ENCODE data around the gene LY6G6C.

DNA sequence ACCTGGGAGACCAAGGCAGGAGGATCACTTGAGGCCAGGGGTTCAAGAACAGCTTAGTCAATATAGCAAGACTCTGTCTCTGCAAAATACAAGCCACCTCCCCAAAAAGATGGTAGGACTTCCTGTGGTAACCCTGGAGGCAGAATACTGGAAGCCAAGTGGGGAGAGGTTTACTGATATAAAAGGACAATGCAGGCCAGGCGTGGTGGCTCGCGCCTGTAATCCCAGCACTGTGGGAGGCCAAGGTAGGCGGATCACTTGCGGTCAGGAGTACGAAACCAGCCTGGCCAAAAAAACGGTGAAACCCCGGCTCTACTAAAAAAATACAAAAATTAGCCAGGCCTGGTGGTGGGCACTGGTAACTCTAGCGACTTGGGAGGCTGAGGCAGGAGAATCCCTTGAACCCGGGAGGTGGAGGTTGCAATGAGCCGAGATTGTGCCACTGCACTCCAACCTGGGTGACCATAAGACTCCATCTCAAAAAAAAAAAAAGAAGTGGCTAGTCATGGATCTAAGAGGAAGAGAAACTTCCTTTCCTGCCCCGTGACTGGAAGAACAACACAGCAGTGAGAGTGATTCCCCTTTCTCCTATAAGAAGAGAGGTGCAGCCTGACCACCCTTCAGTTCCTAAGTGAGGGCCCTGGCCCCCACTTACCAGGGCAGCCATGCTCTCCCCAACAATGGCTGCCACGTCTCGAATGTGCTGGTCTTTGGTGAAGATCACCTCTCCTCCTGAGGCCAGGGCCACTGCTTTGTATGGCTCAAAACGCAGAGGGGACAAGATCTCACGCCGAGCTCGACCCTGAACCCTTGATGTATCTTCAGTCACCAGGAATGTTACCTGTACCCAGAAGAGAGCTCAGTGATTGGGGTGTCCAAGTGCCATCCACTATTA is 47.1 kb upstream of the LY6G6C start:
- no peak for TF ChIP-seq CTCF (IDR thresholded peaks at IDR 0.05)
- no peak for TF ChIP-seq POLR2A (IDR thresholded peaks at IDR 0.05)
